ENCODE results near the gene CACNA2D3. TPM values are rescaled to one million over a fixed set of nuclear protein-coding genes. Genes with fewer than 3 reads are reported as not detected.

The CACNA2D3 gene
- total RNA-seq, 2 experiments from 2014 or later = not detected

DNA sequence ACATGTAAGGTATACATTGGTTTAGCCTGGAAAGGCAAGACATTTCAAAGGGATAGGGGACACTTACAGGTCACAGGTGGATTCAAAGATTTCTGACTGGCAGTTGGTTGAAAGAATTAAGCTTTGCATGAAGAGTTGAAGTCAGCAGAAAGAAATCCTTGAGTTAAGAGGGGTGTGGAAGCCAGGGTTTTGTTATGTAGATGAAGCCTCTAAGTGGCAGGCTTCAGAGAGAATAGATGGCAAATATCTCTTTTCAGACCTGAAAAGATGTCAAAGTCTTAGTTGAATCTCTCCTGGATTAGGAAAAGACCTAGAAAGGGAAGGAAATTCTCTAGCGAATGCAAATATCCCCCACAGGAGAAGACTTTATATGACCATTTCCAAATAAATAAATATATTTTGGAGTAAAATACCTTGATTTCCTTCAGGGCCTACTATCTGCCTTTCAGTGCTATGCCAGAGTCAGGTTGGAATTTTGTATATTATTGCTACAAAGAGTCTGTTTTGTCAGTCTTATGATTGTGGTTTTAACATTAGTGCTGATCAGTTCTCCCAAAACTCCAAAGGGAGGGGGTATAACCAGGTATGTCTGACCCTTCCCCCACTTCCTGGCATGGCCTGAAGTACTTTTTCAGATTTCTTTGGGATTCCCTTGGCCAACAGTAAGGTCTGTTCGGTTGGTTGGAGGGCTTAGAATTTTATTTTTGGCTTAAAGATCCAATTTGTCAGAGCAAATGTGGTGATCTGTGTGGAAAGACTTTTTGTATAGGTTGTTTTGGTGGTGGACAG, 519.1 kb downstream of the CACNA2D3 start:
- Histone ChIP-seq H2AFZ (ENCODE audit: low read length) (no peak overlapping the region), H4K20me1 (ENCODE audit: insufficient read depth, low read length) (no peaks in the 10 kb centered on the region), H3K36me3 (ENCODE audit: insufficient read depth, low read length) (no peaks in the 10 kb centered on the region), H3K4me1 (ENCODE audit: insufficient read depth, low read length, poor library complexity, severe bottlenecking) (no peaks in the 10 kb centered on the region), H3K27ac (ENCODE audit: low read depth, low read length, poor library complexity, severe bottlenecking) (no peak overlapping the region), H3K9me2 (ENCODE audit: insufficient read depth, low read length) (no peaks in the 10 kb centered on the region), H3K79me2 (ENCODE audit: insufficient read depth, low read depth, low read length) (no peaks in the 10 kb centered on the region), H3K4me3 (ENCODE audit: low read depth, low read length, poor library complexity, severe bottlenecking) (no peak overlapping the region), H3K9me3 (ENCODE audit: low read length) (no peaks in the 10 kb centered on the region), H3K4me2 (ENCODE audit: low read length) (no peak overlapping the region)
- BruUV-seq (replicated peaks) = no TSS peak
- intact Hi-C loops (cut with micrococcal nuclease; ENCODE audit: unreplicated experiment) = no loop called here
- DNase-seq (ENCODE audit: low spot score) = no peak
- ChIA-PET CTCF (ENCODE audit: unreplicated experiment) (no interaction called here), POLR2A (no interaction called here)
- TF ChIP-seq, protein P1, sequence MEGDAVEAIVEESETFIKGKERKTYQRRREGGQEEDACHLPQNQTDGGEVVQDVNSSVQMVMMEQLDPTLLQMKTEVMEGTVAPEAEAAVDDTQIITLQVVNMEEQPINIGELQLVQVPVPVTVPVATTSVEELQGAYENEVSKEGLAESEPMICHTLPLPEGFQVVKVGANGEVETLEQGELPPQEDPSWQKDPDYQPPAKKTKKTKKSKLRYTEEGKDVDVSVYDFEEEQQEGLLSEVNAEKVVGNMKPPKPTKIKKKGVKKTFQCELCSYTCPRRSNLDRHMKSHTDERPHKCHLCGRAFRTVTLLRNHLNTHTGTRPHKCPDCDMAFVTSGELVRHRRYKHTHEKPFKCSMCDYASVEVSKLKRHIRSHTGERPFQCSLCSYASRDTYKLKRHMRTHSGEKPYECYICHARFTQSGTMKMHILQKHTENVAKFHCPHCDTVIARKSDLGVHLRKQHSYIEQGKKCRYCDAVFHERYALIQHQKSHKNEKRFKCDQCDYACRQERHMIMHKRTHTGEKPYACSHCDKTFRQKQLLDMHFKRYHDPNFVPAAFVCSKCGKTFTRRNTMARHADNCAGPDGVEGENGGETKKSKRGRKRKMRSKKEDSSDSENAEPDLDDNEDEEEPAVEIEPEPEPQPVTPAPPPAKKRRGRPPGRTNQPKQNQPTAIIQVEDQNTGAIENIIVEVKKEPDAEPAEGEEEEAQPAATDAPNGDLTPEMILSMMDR (conservative IDR thresholded peaks at IDR 0.05; ENCODE audit: low read length) = no peak
- TF ChIP-seq EZH2phosphoT487 (IDR thresholded peaks at IDR 0.05; ENCODE audit: borderline replicate concordance, low read depth, low read length) = no peak

DNA sequence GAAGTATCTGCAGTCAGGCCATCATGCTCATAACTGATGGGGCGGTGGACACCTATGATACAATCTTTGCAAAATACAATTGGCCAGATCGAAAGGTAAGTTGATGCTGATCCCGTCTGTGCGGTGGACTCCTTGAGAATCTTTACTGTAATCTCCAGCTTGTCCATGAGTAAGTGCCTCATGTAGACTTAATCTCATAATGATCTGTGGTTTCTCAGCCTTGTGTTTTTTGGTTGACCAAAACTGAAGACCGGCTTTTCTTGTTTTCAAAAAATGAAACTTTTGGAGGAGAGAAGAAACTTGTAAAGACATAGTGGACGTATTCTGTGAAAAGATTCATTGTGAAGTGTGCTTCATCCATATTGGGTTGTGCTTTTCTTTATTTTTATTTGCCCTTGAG, 519.8 kb downstream of the CACNA2D3 start:
- POLR2A ChIA-PET = no interaction called here
- Histone ChIP-seq H3K36me3 (ENCODE audit: insufficient read depth, low read length) (no peaks in the 10 kb centered on the region), H2AFZ (ENCODE audit: low read length) (no peak overlapping the region), H3K9me3 (ENCODE audit: low read length) (no peaks in the 10 kb centered on the region), H3K4me1 (ENCODE audit: insufficient read depth, low read length, poor library complexity, severe bottlenecking) (no peaks in the 10 kb centered on the region), H3K27ac (ENCODE audit: low read depth, low read length, poor library complexity, severe bottlenecking) (no peak overlapping the region), H3K79me2 (ENCODE audit: insufficient read depth, low read depth, low read length) (no peaks in the 10 kb centered on the region), H3K4me2 (ENCODE audit: low read length) (no peak overlapping the region), H3K9me2 (ENCODE audit: insufficient read depth, low read length) (no peaks in the 10 kb centered on the region), H4K20me1 (ENCODE audit: insufficient read depth, low read length) (no peaks in the 10 kb centered on the region), H3K4me3 (ENCODE audit: low read depth, low read length, poor library complexity, severe bottlenecking) (no peak overlapping the region)
- CTCF ChIA-PET (ENCODE audit: unreplicated experiment) = no interaction called here
- TF ChIP-seq, protein P1 (conservative IDR thresholded peaks at IDR 0.05; ENCODE audit: low read length) = no peak
- TF ChIP-seq EZH2phosphoT487 (IDR thresholded peaks at IDR 0.05; ENCODE audit: borderline replicate concordance, low read depth, low read length) = no peak
- intact Hi-C loops (cut with micrococcal nuclease; ENCODE audit: unreplicated experiment) = no loop called here
- no peak for DNase-seq (ENCODE audit: low spot score)
- no TSS peak for BruUV-seq (replicated peaks)

DNA sequence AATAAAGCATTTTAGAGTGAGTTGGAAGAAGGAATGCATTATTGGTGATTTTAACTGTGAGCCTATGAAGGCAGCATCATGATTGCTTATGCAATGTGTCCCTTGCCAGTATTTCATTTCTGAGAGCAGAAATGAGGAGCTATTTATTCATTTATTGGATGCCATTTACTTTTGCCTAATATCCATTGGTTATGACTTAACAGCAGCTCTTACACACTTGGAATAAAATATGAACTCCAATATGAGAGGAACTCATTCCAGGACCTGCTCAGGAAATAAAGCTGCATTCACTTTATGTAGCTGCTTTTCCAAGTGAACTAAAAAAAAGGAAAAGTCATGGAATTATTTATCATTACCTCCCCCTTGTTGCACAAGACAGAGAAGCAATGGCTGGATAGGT, 525.4 kb downstream of the CACNA2D3 start:
- H3K4me2 ChIP-seq (ENCODE audit: low read length) = no peak overlapping the region
- H3K27ac ChIP-seq (ENCODE audit: low read depth, low read length, poor library complexity, severe bottlenecking) = no peak overlapping the region
- no peak overlapping the region for H3K4me3 ChIP-seq (ENCODE audit: low read depth, low read length, poor library complexity, severe bottlenecking)
- no peak for DNase-seq (ENCODE audit: low spot score)
- intact Hi-C loops (cut with micrococcal nuclease; ENCODE audit: unreplicated experiment) = no loop called here
- no peak for TF ChIP-seq EZH2phosphoT487 (IDR thresholded peaks at IDR 0.05; ENCODE audit: borderline replicate concordance, low read depth, low read length)
- TF ChIP-seq, protein P1 (conservative IDR thresholded peaks at IDR 0.05; ENCODE audit: low read length) = no peak
- H4K20me1 ChIP-seq (ENCODE audit: insufficient read depth, low read length) = no peaks in the 10 kb centered on the region
- no TSS peak for BruUV-seq (replicated peaks)
- H3K4me1 ChIP-seq (ENCODE audit: insufficient read depth, low read length, poor library complexity, severe bottlenecking) = no peaks in the 10 kb centered on the region
- no peaks in the 10 kb centered on the region for H3K9me2 ChIP-seq (ENCODE audit: insufficient read depth, low read length)
- no peak overlapping the region for H2AFZ ChIP-seq (ENCODE audit: low read length)
- H3K36me3 ChIP-seq (ENCODE audit: insufficient read depth, low read length) = no peaks in the 10 kb centered on the region
- POLR2A ChIA-PET = no interaction called here
- H3K79me2 ChIP-seq (ENCODE audit: insufficient read depth, low read depth, low read length) = no peaks in the 10 kb centered on the region
- CTCF ChIA-PET (ENCODE audit: unreplicated experiment) = no interaction called here
- H3K9me3 ChIP-seq (ENCODE audit: low read length) = no peaks in the 10 kb centered on the region
